OCI-M2 (cell line): Measurements from ENCODE around the gene CPS1.

Experiments
- DNase-seq: peaks from one replicate; lab custom pipeline; 2025; ENCODE audit not compliant: unreplicated experiment; lab: John Stamatoyannopoulos, UW

CPS1 gene

DNA sequence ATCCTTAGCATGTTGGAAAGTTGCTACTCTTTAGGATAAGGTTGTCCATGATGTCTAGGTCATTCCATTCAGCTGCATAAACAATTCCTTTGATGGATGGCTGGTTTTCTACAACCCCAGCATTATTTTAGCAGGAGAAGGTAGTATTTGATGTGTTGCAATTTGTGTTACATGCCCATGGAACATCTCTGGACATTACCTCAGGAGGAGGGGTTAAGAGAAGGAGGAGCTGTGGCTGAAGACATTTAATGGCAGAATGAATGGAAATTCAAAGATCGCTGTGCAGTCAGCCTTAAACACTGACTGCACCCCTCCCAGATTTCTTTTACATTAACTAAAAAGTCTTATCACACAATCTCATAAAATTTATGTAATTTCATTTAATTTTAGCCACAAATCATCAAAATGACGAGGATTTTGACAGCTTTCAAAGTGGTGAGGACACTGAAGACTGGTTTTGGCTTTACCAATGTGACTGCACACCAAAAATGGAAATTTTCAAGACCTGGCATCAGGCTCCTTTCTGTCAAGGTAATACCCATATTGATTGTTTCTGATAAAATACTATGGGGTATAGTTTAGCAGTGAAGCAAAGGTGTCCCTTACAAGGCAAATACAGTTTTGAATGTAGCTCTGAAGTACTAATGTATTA lies at the start of gene CPS1:
TSS of gene CPS1 (plus strand) at position 271 of the 652 bp plus-strand sequence. CDS start at position 406, 135 bp downstream.
- DNase-seq: no peak

DNA sequence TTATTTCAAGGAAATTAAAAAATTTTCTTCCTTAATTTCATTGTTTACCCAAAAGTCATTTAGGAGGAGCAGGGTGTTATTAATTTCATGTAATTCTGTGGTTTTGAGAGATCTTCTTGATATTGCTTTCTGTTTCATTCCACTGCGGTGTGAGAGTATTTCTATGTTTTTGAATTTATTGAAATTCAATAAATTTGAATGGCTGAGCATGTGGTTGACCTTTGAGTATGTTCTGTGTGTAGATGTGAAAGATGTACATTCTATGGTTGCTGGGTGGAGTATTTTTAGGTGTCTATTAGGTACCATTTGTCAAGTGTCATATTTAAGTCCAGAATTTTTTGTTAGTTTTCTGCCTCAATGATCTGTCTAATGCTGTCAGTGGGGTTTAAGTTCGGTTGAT lies 40.5 kb upstream of the CPS1 start:
- no peak for DNase-seq

DNA sequence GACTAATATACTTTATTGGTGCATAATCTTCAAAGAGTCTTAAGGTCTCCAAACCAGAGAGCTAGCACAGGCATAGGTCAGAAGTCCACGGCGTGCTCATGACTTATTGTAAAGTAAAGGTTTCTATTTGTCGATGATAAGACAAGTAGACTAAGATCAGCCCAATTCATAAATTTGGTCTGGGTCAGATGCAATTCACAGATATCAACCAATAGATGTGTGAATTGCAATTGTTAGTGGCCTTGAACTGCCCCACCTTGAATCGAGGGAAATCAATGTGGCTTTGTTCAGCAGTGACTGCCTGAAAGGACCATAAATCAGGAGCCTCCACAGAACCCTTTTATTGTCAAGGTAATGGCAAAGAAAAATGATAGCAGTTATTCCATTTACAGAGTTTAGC lies 39.1 kb upstream of the CPS1 start:
- no peak for DNase-seq

DNA sequence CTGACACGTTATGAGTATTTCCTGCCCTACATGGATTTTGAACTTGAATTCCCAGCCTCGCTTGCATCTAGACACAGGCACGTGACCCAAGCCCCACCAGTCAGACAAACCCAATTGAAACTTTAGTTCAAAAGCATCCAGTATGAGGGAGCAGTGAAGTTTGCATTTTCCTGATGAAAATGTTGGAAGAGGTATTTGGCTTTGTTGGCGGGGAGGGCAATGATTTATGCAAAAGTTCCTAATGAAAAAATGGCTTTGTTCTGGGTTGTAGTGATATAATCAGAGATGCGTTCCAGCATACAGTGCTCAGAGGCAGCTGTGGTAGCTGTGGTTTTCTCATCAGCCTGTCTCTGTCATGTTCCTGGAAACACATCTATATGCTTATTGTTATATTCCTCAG lies 36.8 kb upstream of the CPS1 start:
- no peak for DNase-seq

DNA sequence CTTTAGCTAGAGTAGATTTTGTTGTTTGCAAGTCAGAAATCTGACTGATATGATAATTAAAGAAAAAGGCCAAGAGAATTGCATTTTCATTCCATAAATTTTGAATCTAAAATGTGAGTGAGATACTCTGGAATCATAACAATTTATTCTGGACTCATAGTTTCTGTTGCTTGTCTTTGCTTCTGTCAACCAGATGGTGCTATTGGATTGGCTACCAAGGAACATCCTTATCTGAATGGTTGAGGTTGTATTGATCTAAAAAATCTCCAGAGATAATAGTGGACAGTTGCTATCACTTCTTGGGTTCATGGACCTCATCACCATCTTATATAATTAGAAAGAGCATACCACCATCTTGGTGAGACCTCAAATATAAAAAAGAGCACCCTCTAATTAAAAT lies 34.0 kb upstream of the CPS1 start:
- DNase-seq: no peak

DNA sequence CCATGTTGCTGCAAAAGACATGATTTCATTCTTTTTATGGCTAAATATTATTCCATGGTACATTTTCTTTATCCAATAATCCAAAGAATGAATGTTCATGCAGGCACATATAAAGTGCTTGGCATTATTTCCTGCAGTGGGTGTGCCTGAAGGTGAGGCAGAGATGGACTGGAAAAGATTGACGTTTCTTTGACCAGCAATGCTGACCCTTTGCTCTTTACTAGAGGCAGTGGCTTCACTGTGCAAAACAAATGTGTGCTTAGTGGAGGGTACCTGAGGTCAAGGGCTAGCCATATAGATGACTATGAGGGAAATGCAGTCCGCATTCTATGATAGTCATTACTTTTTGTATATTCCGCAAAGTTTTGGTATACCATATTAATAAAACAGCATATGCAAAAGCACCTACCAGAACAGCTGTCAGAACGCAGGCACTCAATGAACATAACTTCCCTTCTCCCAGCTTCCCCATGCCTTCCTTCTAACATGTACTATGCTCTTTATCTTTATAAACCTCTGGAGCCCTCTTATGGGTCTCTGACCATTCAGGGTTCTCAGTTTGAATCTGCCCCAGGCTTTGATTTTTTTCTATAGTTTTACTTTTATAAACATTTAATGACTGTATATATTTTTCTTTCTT lies 32.6 kb upstream of the CPS1 start:
- no peak for DNase-seq

DNA sequence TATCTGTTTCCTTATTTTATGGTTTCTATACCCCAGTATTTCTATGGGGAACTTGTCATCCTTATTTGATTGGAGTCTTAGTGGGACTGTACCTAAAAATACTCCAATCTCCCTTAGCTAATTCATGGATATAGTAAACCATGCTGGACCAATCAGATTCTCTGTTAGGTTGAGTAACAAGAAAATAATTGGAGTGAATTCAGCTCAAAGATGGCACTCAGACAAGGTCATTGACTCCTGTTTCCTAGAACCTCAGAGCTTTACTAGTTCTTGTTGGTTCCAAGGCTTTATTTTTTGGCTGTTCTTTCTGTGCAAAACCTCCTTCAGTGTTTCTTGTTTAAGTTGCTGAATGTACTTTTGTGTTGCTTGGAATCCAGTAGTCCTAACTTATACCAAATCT lies 31.9 kb upstream of the CPS1 start:
- DNase-seq: no peak

DNA sequence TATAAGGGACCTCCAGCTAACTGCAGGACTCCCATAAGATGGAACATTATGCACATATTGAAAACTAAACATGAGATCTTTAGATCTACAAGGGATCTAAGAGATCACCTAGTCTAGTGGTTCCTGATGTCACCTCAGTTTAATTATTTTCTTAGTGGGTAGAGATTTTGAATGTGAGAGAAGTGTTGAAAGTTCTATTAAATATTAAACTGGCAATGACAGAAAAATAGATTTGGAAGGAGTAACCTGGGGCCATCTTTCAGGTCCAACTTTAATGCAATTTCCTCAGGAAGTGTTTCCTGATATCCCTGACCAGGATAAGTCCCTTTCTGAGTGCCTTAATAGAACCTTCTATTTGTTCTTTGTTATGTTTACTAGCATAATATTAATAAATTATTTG lies 29.1 kb upstream of the CPS1 start:
- no peak for DNase-seq

DNA sequence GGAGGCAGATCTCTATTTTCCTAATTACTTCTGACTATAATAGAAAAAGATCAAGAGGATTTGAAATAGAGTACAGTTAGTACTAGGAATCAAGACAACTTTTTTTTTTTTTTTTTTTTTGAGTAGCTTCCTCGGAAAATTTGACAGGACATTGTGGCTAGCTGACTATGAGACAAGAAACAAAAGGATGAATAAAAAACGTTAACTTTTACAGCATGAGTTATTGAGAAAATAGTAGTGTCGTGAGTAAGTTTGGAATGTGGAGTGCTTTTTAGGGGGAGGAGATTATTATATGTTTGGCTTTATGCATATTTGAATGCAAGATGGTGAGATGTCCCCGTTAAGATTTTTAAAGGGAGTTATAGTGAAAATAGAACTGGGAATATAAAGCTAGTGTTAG lies 27.7 kb upstream of the CPS1 start:
- no peak for DNase-seq

DNA sequence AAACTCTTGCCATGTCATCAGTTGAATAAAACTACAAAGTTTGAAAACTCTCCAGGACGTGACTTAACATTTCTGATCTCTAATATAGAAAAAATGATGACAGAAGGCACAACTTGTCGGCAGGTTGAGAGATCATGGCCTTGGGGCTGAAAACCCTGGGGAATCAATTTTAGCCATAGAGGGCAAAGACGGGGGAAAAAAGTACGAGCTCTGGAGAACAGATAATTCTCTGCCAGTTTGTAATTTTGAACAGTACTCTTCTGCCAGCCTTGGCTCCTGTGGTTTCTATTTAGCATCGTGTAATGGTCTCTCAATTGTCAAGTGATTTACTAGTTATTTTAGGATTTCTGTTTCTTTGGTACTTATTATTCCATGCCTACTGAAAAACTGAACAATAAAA lies 25.3 kb upstream of the CPS1 start:
- DNase-seq: no peak

DNA sequence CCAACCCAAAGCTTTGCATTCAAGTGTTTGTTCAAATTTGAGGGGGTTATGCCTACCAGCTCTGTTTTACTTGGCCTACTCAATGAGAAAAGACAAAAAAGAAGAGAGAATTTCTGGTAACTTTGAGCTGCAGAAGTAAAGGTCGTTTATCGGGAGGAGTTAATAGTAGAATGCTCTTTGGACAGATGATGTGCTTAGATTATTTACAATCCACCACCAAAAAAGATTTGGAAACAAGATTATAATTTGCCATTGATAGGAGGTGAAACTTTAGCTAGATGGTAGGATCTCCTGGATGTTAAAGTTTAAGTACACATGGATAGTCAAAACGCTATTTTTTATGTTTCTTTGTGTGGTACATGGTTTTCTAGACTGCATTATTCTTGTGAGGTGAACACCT lies 24.9 kb upstream of the CPS1 start:
- DNase-seq: no peak

DNA sequence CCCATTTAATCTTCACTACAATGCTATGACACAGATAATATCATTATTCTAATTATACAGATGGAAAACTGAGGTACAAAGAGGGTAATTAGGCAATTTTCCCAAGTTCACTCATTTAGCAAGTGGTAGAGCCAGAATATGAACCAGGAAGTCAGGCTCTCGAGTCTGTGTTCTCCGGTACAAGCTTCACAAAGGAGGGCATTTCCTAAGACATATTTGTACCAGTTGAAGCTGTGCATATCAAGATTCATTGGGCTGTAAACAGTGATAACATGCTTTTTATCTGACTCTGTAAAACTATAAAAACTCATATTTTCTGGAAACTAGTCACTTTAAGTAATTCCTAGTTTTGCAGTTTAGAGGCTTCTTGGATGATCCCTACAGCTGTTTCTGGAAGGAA lies 23.0 kb upstream of the CPS1 start:
- DNase-seq: no peak

DNA sequence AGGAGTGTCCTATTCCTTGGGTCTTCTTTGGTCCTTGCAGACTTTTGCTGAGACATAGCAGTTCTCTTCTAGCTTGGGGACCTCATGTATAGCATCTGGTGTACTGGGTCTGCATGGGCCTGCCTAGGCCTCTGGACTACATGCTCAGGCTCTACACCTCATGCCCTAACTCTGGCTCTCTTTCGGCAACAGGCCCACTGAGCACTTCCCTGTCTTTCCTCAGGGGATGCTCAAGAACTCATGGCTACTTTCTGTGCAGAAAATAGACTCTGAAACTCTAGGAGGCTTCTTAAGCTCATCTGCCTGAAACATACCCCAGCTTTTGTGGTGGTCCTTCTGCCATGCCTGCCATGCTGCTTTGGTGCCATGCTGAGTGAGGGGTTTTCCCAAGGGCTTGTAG lies 21.5 kb upstream of the CPS1 start:
- DNase-seq: no peak

DNA sequence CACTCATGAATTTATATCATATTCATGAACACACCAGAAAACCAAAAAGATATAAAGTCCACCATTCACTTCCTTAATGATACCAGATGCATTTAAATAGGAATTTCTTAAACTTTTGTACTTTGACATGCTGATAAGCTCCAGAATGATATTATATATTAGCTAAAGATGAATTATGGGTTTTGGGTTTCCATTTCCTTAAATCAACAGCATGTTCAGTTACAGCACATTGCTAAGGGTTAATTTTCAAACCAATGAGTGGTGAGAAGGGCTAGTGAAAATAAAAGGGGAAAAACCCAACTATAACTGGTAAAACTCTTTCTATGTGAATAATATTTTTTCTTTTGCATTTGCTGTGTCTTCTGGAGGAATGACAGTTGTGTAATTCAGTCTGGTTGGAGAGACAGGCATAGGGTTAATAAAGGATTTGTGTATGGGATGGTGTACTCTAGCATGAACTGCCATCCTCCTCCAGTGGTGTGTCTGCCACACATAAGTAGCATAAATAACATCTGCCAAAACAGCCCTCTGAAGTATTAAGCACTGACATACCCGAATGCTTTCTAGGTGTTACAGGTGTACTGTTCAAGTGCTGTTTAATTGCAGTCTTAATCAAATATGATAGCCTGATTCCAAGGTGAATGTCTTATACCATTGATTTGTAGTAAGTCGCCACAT lies 19.3 kb upstream of the CPS1 start:
- no peak for DNase-seq

DNA sequence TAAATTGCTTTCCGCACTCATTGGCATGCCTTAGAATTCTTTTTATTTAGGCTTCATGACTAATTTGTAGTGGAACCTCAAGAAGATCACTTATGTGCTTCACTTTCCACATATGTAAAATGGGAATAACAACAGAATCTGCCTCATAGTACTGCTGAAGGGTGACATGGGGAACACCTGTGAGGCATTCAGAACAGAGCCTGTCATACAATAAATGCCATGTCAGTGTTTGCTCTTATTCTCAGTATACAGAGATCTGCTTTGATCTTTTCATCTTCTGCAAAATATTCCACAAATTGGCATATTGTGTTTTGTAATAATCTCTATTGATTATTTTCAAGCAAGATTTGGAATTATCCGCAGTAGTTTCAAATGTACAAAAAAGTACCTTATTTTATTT lies 17.4 kb upstream of the CPS1 start:
- no peak for DNase-seq

DNA sequence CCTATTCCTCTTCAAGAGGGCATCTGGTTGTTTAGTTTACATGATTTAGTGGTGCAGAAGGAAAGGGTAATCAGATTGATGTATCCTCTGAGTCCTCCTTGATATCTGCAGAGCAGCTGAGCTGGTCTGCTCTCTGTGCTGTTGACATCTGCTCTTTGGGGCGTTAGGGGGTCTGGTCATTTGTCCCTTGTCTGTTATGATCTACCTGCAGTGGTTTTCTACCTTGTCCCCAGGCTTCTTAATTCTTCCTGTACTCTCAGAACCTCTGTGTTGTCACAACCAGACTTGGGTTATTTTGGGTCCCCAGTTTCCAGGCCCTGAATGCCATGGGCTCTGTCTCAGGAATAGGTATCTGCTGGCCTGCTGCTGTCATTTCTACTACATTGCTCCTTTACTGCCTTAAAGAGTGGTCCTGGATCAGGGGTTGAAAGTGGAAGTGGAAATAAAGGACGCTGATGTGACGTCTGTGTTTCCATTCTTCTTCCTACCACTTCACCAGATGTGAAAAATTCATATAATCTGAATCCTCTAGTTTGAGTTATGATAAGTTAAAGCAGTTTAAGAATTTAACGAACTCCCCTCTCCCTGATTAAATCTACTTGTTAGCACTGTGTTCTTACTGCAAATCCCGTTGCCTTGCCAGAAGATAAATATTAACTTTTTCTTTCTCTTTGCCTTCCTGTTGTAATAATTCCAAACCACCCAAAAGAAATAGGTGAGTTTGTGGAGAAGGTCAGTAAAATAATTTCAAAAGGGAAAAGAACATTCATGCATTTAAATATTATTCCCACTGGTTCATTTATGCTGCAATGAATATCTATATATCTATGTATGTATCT lies 16.6 kb upstream of the CPS1 start:
- no peak for DNase-seq

DNA sequence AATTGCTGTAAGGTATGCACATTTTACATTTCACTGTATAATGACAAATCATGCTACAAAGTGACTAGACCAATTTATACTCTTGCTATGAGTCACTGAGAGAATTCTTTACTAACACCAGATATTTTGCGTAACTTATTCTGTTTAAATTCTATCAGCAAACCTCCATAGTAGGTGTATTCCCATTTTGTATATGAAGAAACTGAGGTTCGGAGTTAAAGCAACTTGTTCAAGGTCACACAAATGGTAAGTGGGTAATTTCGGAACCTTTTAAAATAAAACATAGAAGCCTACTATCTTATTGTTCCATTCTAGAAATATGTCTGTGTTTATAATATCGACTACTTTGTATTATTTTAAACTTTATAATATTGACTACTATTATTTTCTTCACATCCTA lies 15.9 kb upstream of the CPS1 start:
- no peak for DNase-seq

DNA sequence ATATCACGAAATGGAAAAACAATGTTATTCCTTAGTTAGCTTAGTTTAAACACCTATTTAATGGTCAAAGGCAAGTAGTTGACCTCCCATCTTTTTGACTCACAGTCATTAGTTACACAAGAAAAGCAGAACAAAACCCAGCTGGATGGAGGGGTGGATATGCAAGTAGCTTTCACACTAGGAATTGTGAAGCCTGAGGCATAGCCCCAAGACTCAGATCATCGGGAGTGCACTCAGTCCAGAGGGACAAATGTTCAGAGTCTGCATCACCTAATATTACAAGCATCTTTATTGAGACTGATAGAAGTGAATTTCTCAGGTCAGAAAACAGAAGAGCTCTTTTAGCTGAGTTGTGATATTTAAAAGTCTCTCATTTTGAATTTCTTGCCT lies 15.5 kb upstream of the CPS1 start:
- DNase-seq: no peak

DNA sequence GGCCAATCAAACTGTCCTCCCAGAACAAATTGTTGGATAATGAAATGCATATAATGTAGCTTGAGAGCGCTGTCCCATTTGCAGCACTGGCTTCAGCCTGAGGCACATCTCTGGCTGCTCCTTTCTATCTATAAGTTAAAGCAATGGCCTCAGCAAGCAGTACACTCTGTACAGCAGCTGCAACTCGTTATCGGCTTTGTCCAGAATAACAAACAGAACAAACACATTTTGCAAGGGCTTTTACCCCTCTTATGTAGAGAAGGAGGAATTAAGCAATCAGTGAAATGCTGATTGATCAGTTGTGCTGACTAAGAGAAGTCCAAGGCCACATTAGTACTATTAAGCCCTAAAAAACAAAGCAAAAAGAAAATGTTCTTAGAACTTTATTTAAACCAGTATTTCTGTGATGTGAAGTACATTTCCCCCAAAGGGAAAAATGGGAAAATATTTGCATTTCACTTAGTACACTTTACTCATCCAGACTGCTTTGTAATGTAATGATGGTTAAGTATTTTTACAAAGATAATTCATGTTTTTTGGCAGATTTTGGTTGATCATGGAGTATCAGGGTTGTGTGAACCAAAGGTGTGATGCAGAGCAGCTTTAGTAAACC lies 15.0 kb upstream of the CPS1 start:
- DNase-seq: no peak

DNA sequence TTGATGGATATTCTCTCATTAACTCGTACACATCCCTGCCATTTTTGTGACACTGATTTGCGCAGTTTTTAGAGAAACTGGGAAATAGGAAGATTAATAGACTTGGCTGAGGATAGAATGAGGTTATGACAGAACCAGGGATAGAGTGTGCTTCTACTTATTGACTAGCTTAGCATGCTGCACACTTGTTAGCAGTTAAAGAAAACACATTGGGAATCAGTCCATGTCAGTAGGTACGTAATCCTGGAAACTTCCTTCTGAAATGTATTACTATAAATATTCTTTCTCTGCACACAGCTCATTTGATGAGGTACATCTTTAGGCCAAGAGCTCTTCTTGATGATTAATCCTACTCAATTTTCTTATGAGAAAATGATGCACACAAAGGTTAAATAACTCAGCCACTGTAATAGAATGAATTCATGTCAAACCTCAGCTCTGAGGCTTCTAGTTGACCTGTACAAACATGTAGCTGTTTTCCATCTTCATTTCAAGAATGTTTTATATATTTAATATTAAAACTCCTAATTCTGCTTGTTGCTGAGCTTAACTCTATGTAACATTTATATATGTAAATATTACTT lies 12.3 kb upstream of the CPS1 start:
- no peak for DNase-seq

DNA sequence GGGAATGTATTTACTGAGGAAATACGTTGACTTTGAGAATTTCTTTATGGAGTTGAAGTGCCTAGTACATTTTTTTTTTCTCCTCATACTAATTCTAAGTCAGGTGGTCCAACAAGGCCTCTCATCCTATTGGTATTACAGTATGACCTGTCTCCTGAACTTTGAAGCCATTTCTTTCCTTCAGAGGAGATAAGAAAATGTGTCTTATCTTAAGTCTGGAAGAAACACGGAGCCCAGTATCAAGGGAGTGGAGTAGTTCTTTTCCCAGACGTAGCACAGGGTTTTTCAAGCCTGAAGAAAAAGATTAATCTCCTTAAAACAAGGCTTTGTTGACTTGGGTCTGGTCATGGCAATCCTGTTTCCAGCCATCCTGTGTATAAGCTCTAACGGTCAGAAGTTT lies 11.6 kb upstream of the CPS1 start:
- DNase-seq: no peak
